ENCODE measurements around the gene CCDC188.

DNA sequence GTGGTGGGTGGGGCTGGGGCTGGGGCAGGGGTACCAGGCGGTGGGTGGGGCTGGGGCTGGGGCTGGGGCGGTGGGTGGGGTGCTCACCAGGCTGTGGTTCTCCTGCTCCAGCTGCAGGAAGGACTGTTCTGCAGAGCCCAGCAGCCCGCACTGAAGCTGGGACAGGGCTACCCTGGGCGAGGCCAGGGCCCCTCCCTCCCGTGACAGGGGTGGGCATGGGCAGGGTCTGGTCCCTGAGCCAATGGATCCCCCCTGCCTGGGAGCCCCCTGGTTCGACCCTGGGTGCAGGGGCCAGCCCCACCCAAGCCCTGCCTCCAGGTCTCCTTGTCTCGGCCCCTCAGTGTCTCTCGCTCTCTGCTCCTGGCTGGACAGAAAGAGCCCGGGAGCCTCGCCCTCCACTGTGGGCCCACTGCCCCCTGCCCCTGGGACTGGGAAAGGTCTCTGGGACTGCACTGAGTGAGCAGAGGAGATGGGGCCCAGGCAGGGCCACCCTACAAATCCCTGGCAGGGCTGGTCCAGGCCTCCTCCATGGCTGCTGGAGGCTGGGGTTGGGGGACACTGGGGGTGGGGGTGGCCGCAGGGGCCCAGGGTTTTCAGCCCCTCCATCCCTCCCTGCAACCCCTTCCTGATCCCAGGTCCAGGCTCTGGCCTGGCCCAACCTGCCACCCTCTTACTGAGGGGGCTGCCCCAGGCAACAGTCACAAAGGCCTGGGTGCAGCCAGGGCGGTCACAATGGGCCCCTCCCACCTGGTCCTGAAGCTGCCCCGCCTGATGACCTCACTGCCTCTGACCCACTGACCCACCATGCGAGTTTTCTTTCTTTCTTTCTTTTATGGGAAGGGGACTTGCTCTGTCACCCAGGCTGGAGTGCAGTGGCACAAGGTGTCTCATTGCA lies at the start of gene CCDC188:
- TF ChIP-seq, protein P1, sequence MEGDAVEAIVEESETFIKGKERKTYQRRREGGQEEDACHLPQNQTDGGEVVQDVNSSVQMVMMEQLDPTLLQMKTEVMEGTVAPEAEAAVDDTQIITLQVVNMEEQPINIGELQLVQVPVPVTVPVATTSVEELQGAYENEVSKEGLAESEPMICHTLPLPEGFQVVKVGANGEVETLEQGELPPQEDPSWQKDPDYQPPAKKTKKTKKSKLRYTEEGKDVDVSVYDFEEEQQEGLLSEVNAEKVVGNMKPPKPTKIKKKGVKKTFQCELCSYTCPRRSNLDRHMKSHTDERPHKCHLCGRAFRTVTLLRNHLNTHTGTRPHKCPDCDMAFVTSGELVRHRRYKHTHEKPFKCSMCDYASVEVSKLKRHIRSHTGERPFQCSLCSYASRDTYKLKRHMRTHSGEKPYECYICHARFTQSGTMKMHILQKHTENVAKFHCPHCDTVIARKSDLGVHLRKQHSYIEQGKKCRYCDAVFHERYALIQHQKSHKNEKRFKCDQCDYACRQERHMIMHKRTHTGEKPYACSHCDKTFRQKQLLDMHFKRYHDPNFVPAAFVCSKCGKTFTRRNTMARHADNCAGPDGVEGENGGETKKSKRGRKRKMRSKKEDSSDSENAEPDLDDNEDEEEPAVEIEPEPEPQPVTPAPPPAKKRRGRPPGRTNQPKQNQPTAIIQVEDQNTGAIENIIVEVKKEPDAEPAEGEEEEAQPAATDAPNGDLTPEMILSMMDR (IDR thresholded peaks at IDR 0.05; ENCODE audit: low read depth, low read length, missing input control): no peak
- TF ChIP-seq YY1 (IDR thresholded peaks at IDR 0.05): no peak

All from liver (tissue), 2 donors.